Esophagus (tissue), 2 donors: Measurements from ENCODE around the gene VPS33A. TPM values are rescaled to one million over a fixed set of nuclear protein-coding genes. Genes with fewer than 3 reads are reported as not detected.
A peak's percentile ranks its signal among the peaks of the same experiment; 100 is the strongest.
"Not testable (repeated sequence)": the region's sequence is repeated elsewhere in the genome, so short reads cannot be mapped to it uniquely, and the experiment has no call there.

ENCODE experiments used
- H3K27ac ChIP-seq, 2 donors: one replicate each; pipeline ENCODE4 v1.5.1; 2013; ENCODE audit warnings: low read depth in 2 of 2, mild to moderate bottlenecking in 2 of 2, inconsistent platforms in 1 of 2, low read length in 1 of 2, moderate library complexity in 1 of 2
- H3K27me3 ChIP-seq, 2 donors: one replicate each; pipeline ENCODE4 v1.6.1; 2013; ENCODE audit warnings: low read length in 2 of 2, control low read depth in 1 of 2, mild to moderate bottlenecking in 1 of 2; ENCODE audit not compliant: insufficient read depth in 2 of 2, control insufficient read depth in 1 of 2
- H3K36me3 ChIP-seq, 2 donors: one replicate each; pipeline ENCODE4 v1.6.1; 2013; ENCODE audit warnings: low read length in 1 of 2; ENCODE audit not compliant: control insufficient read depth in 2 of 2, insufficient read depth in 2 of 2
- H3K4me1 ChIP-seq, 2 donors: one replicate each; pipeline ENCODE4 v1.6.1; 2013; ENCODE audit warnings: low read length in 1 of 2; ENCODE audit not compliant: control insufficient read depth in 2 of 2, insufficient read depth in 2 of 2
- H3K4me3 ChIP-seq, 2 donors: one replicate each; pipeline ENCODE4 v1.5.1; 2013; ENCODE audit warnings: low read length in 2 of 2, mild to moderate bottlenecking in 2 of 2, low read depth in 1 of 2, moderate library complexity in 1 of 2
- H3K9me3 ChIP-seq, 2 donors: one replicate each; pipeline ENCODE4 v1.6.1; 2013; ENCODE audit warnings: mild to moderate bottlenecking in 2 of 2, low read depth in 1 of 2, low read length in 1 of 2, moderate library complexity in 1 of 2; ENCODE audit not compliant: control insufficient read depth in 2 of 2, insufficient read depth in 1 of 2
- WGBS, 2 donors: extraction: QIAGEN DNeasy Blood & Tissue Kit; methylation state at CpG; one replicate each; pipeline ENCODE4 v1.1.7; 2013; 5-methylcytosine and 5-hydroxymethylcytosine counted together
- polyA plus RNA-seq, 2 donors: library from polyadenylated mRNA; stranded (reverse); fragments of 200-250 nt; gene quantifications; one replicate each; pipeline ENCODE4 v1.2.3, GENCODE V29; 2013
- donor health status: healthy with polysubstance abuse.
- donor health status: Bipolar disorder and iron deficiency.

The VPS33A gene
- polyA plus RNA-seq, 2 donors, result 6.1 to 8.6 TPM

- H3K27me3 ChIP-seq, result no peaks in the 10 kb centered on the region
- H3K4me1 ChIP-seq, result peaks cover 0 to 2% of the 10 kb centered on the region in 2 donors
- H3K9me3 ChIP-seq, result no peaks in the 10 kb centered on the region
- H3K4me3 ChIP-seq, result peak overlapping the region; percentile 77 to 81
- peak overlapping the region; percentile 93 to 95 for H3K27ac ChIP-seq
- H3K36me3 ChIP-seq, result peaks cover 2 to 3% of the 10 kb centered on the region in 2 donors
- 7 to 14% methylated on average over 1 of the region's 1 CpG for WGBS, 2 donors
These were observed 818 bp downstream of the VPS33A start for GRCh38 chr12:122265476-122265875.

GRCh38 chr12:122260735-122261134 is 5.6 kb downstream of the VPS33A start:
- H3K4me3 ChIP-seq, H3K27ac ChIP-seq, H3K27me3 ChIP-seq, H3K4me1 ChIP-seq, H3K36me3 ChIP-seq, H3K9me3 ChIP-seq: not testable (repeated sequence)
- 90 to 91% methylated on average over 14 of the region's 14 CpGs for WGBS, 2 donors

DNA sequence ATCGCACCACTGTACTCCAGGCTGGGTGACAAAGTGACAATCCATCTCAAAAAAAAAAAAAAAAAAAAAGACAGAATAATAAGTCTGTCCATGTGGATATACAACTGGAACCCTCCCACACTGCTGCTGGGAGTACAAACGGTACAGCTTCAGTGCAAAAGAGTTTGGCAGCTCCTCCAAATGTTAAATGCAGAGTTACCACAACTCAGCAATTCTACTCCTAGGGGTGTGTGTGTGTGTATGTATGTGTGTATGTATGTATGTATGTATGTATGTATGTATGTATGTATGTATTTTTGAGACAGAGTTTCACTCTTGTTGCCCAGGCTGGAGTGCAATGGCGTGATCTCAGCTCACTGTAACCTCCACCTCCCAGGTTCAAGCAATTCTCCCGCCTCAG is 7.4 kb downstream of the VPS33A start:
- not testable (repeated sequence) for H3K36me3 ChIP-seq, H3K9me3 ChIP-seq, H3K27me3 ChIP-seq, H3K4me3 ChIP-seq, H3K4me1 ChIP-seq, H3K27ac ChIP-seq
- WGBS, 2 donors, result 89 to 92% methylated on average over 4 of the region's 4 CpGs

GRCh38 chr12:122258462-122258861 is 7.8 kb downstream of the VPS33A start:
- H3K27me3 ChIP-seq, H3K27ac ChIP-seq, H3K4me3 ChIP-seq, H3K4me1 ChIP-seq, H3K9me3 ChIP-seq, H3K36me3 ChIP-seq: not testable (repeated sequence)
- 94 to 96% methylated on average over 4 of the region's 4 CpGs for WGBS, 2 donors

DNA sequence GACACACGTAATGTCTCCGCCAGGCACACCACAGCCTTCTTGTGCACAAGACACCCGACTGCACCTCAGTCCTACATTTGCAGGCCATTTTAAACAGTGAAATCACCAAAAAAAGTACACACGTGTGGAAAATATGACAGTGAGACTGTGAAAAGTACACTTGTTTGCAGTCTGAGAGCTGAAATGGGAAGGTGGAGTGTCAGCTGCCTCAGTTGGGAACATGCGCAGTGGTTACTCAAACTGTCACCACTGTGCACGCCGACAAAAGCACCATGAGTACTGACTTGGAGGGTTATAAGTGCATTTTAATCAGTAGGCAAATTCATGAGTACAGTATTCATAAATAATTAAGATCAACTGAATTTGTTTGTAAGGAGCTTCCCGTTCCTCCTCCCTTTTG is 15.8 kb downstream of the VPS33A start:
- Histone ChIP-seq H3K36me3 (peaks cover 8% of the 10 kb centered on the region in 2 donors), H3K4me3 (no peak overlapping the region), H3K27me3 (no peaks in the 10 kb centered on the region), H3K9me3 (no peaks in the 10 kb centered on the region), H3K27ac (no peak overlapping the region), H3K4me1 (no peaks in the 10 kb centered on the region)
- WGBS, 2 donors, result 95 to 96% methylated on average over 8 of the region's 8 CpGs

DNA sequence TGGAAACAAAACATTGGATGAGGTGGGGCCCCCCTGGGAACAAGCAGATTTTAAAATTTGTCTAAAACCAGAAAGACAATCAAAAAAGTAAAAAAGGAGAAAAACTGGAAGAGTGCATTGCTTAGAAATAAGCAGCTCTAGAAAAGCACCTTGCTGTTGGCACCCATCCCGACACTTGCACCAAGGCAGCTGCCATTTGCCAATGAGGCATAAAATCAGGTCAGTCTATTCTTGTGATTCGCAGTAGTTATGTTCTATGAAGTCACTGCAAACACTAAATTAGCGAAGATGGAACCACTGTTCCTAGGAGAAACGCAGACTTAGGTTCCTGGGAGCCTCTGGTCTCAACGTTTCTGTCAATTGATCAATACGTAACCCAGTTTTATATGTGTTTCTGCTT is 16.2 kb downstream of the VPS33A start:
- Histone ChIP-seq H3K4me3 (no peak overlapping the region), H3K27ac (no peak overlapping the region), H3K4me1 (no peaks in the 10 kb centered on the region), H3K27me3 (no peaks in the 10 kb centered on the region), H3K9me3 (no peaks in the 10 kb centered on the region), H3K36me3 (peaks cover 8% of the 10 kb centered on the region in 2 donors)
- WGBS, 2 donors, result 92 to 93% methylated on average over 6 of the region's 6 CpGs

DNA sequence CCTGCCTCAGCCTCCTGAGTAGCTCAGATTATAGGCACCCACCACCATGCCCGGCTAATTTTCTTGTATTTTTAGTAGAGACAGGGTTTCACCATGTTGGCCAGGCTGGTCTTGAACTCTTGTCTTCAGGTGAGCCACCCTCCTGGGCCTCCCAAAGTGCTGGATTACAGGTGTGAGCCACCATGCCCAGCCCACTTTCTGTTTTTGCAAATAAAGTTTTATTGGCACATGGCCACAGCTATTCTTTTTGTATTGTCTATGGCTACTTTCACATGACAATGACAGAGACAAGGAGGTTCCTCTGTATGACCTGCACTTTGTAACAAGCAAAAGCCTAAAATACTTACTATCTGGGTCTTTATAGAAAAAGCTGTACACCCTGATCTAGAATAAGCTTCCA is 20.7 kb downstream of the VPS33A start:
- no peak overlapping the region for H3K4me3 ChIP-seq
- WGBS, 2 donors, result 87 to 91% methylated on average over 1 of the region's 1 CpG
- no peaks in the 10 kb centered on the region for H3K4me1 ChIP-seq
- H3K36me3 ChIP-seq, result peaks cover 2 to 11% of the 10 kb centered on the region in 2 donors
- H3K9me3 ChIP-seq, result no peaks in the 10 kb centered on the region
- H3K27me3 ChIP-seq, result no peaks in the 10 kb centered on the region
- H3K27ac ChIP-seq, result no peak overlapping the region

DNA sequence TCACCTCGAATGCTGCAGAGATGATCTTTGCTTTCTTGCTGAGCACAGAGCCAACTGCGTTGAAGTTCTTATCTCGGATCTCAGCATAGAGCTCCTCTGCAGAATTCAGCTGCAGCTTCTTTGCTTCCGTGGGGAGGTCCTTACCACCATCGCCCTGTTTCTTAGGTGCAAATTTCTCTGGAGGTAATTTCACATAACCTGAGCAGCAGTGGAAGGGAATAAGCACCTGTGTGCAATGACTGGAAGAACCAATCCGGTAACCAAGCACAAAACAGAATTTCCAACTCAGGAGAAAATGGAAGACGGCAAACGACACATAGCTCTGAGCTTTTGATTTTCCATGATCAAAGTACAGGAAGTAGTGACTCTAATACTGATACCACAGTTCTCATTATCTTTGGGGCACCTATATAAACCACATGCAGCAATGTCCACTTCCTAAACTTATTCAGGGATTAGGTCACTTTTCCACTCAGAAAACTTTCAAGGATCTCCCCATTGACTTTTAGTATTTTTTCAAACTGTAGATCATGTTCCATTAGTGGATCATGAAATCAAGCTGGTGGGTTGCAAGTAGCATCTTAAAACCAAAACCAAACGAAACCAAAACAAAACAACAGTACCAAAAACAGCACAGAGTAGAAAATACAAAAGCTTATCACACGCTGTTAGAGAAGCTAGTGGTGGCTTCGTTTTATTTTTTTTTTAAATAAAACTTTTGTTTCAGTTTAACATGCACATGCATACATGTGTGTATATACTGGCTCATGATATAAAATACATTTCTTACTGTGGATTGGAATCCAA is 21.5 kb downstream of the VPS33A start:
- peaks cover 0 to 9% of the 10 kb centered on the region in 2 donors for H3K36me3 ChIP-seq
- 76 to 78% methylated on average over 11 of the region's 11 CpGs for WGBS, 2 donors
- no peak overlapping the region for H3K4me3 ChIP-seq
- H3K4me1 ChIP-seq, result no peaks in the 10 kb centered on the region
- H3K27ac ChIP-seq, result peak overlapping the region in 1 of 2 donors; percentile 9
- H3K9me3 ChIP-seq, result no peaks in the 10 kb centered on the region
- H3K27me3 ChIP-seq, result no peaks in the 10 kb centered on the region

- H3K4me1 ChIP-seq, result no peaks in the 10 kb centered on the region
- H3K27ac ChIP-seq, result no peak overlapping the region
- H3K27me3 ChIP-seq, result no peaks in the 10 kb centered on the region
- 80 to 83% methylated on average over 6 of the region's 6 CpGs for WGBS, 2 donors
- no peaks in the 10 kb centered on the region for H3K9me3 ChIP-seq
- H3K4me3 ChIP-seq, result no peak overlapping the region
- H3K36me3 ChIP-seq, result peaks cover 0 to 9% of the 10 kb centered on the region in 2 donors
These were observed 22.3 kb downstream of the VPS33A start for GRCh38 chr12:122243965-122244364.

- WGBS, 2 donors, result 89 to 92% methylated on average over 5 of the region's 5 CpGs
- H3K27ac ChIP-seq, result no peak overlapping the region
- H3K9me3 ChIP-seq, result no peaks in the 10 kb centered on the region
- no peak overlapping the region for H3K4me3 ChIP-seq
- no peaks in the 10 kb centered on the region for H3K4me1 ChIP-seq
- H3K27me3 ChIP-seq, result no peaks in the 10 kb centered on the region
- H3K36me3 ChIP-seq, result peaks cover 3 to 9% of the 10 kb centered on the region in 2 donors
These were observed 27.4 kb downstream of the VPS33A start for GRCh38 chr12:122238861-122239260.
